Activated CD4-positive, alpha-beta T cell treated with anti-CD3 and anti-CD28 coated beads, Interleukin-2, amount 10 ng/mL, durations not matched to agents 24 days and 14 days (primary cell): ENCODE data around the gene CEP128. TPM values are rescaled to one million over a fixed set of nuclear protein-coding genes. Genes with fewer than 3 reads are reported as not detected.

Experiments used
- DNase-seq: peaks from one replicate; pipeline ENCODE4 v3.0.0; 2022
- H3K27ac Mint-ChIP-seq: one replicate; pipeline ENCODE4 v1.8.0; 2022; ENCODE audit warnings: mild to moderate bottlenecking, mixed read lengths
- H3K27me3 Mint-ChIP-seq: one replicate; pipeline ENCODE4 v1.8.0; 2022; ENCODE audit warnings: mixed read lengths
- H3K36me3 Mint-ChIP-seq: one replicate; pipeline ENCODE4 v1.8.0; 2022; ENCODE audit warnings: low read depth, mild to moderate bottlenecking, mixed read lengths
- H3K4me1 Mint-ChIP-seq: one replicate; pipeline ENCODE4 v1.8.0; 2021; ENCODE audit warnings: mixed read lengths
- H3K4me3 Mint-ChIP-seq: one replicate; pipeline ENCODE4 v1.8.0; 2022; ENCODE audit warnings: mild to moderate bottlenecking, moderate library complexity, mixed read lengths
- H3K9me3 Mint-ChIP-seq: one replicate; pipeline ENCODE4 v1.8.0; 2021; ENCODE audit warnings: mixed read lengths
- intact Hi-C: fragments of 100-400 bp; cut with micrococcal nuclease; formaldehyde crosslinking; loops from one replicate; pipeline ENCODE4 v1.15.1; 2023
- total RNA-seq: library from RNA; stranded (reverse); gene quantifications from 2 replicates; pipeline ENCODE4 v1.2.3, GENCODE V29; 2022

CEP128 gene
- total RNA-seq, 1 donor from 2014 or later, result 20.4 TPM

GRCh38 chr14:80491131-80491530, 450.4 kb downstream of the CEP128 start:
- Mint-ChIP-seq H3K4me3 (no peak overlapping the region), H3K36me3 (no peaks in the 10 kb centered on the region), H3K27me3 (no peaks in the 10 kb centered on the region), H3K9me3 (no peaks in the 10 kb centered on the region), H3K27ac (no peak overlapping the region), H3K4me1 (peaks cover 3% of the 10 kb centered on the region)
- no peak for DNase-seq
- intact Hi-C loops, result no loop called here

- intact Hi-C loops, result no loop called here
- H3K27me3 Mint-ChIP-seq, result no peaks in the 10 kb centered on the region
- DNase-seq, result no peak
- no peak overlapping the region for H3K4me3 Mint-ChIP-seq
- H3K4me1 Mint-ChIP-seq, result peaks cover 3% of the 10 kb centered on the region
- no peak overlapping the region for H3K27ac Mint-ChIP-seq
- no peaks in the 10 kb centered on the region for H3K36me3 Mint-ChIP-seq
- no peaks in the 10 kb centered on the region for H3K9me3 Mint-ChIP-seq
Observed at GRCh38 chr14:80489513-80489912, 452.0 kb downstream of the CEP128 start.

GRCh38 chr14:80485764-80486163, 455.8 kb downstream of the CEP128 start:
- Mint-ChIP-seq H3K27ac (no peak overlapping the region), H3K27me3 (no peaks in the 10 kb centered on the region), H3K36me3 (no peaks in the 10 kb centered on the region), H3K4me1 (no peaks in the 10 kb centered on the region), H3K4me3 (no peak overlapping the region), H3K9me3 (no peaks in the 10 kb centered on the region)
- intact Hi-C loops, result no loop called here
- DNase-seq, result no peak

GRCh38 chr14:80483331-80483730, 458.2 kb downstream of the CEP128 start:
- Mint-ChIP-seq H3K4me3 (no peak overlapping the region), H3K36me3 (no peaks in the 10 kb centered on the region), H3K27me3 (no peaks in the 10 kb centered on the region), H3K4me1 (no peaks in the 10 kb centered on the region), H3K9me3 (no peaks in the 10 kb centered on the region), H3K27ac (no peak overlapping the region)
- intact Hi-C loops, result no loop called here
- DNase-seq, result no peak

GRCh38 chr14:80477388-80478160, 464.0 kb downstream of the CEP128 start:
- Mint-ChIP-seq H3K27me3 (no peaks in the 10 kb centered on the region), H3K4me3 (no peak overlapping the region), H3K4me1 (no peaks in the 10 kb centered on the region), H3K9me3 (peaks cover 13% of the 10 kb centered on the region), H3K36me3 (no peaks in the 10 kb centered on the region), H3K27ac (no peak overlapping the region)
- DNase-seq, result no peak
- intact Hi-C loops, result no loop called here

- Mint-ChIP-seq H3K4me1 (no peaks in the 10 kb centered on the region), H3K4me3 (no peak overlapping the region), H3K27ac (no peak overlapping the region), H3K27me3 (no peaks in the 10 kb centered on the region), H3K36me3 (no peaks in the 10 kb centered on the region), H3K9me3 (peaks cover 20% of the 10 kb centered on the region)
- DNase-seq, result no peak
- intact Hi-C loops, result no loop called here
Observed at GRCh38 chr14:80475074-80475473, 466.5 kb downstream of the CEP128 start.

GRCh38 chr14:80468331-80469122, 473.0 kb downstream of the CEP128 start:
- DNase-seq, result no peak
- Mint-ChIP-seq H3K27me3 (no peaks in the 10 kb centered on the region), H3K36me3 (no peaks in the 10 kb centered on the region), H3K4me3 (no peak overlapping the region), H3K4me1 (no peaks in the 10 kb centered on the region), H3K27ac (no peak overlapping the region), H3K9me3 (peaks cover 7% of the 10 kb centered on the region)
- intact Hi-C loops, result no loop called here

- Mint-ChIP-seq H3K27me3 (no peaks in the 10 kb centered on the region), H3K27ac (no peak overlapping the region), H3K36me3 (no peaks in the 10 kb centered on the region), H3K4me1 (no peaks in the 10 kb centered on the region), H3K9me3 (no peaks in the 10 kb centered on the region), H3K4me3 (no peak overlapping the region)
- intact Hi-C loops, result no loop called here
- no peak for DNase-seq
Observed at GRCh38 chr14:80465546-80466220, 475.9 kb downstream of the CEP128 start.

- Mint-ChIP-seq H3K9me3 (no peaks in the 10 kb centered on the region), H3K27me3 (no peaks in the 10 kb centered on the region)
Observed at GRCh38 chr14:80464531-80465149, 476.9 kb downstream of the CEP128 start.

GRCh38 chr14:80456209-80456608, 485.3 kb downstream of the CEP128 start:
- Mint-ChIP-seq H3K36me3 (no peaks in the 10 kb centered on the region), H3K27me3 (no peaks in the 10 kb centered on the region), H3K4me3 (no peak overlapping the region), H3K27ac (no peak overlapping the region), H3K9me3 (peaks cover 13% of the 10 kb centered on the region), H3K4me1 (no peaks in the 10 kb centered on the region)
- no peak for DNase-seq
- intact Hi-C loops, result no loop called here

More at GRCh38 chr14:80464531-80465149, 476.9 kb downstream of the CEP128 start:
- Mint-ChIP-seq H3K4me1 (no peaks in the 10 kb centered on the region), H3K36me3 (no peaks in the 10 kb centered on the region), H3K4me3 (no peak overlapping the region), H3K27ac (no peak overlapping the region)
- DNase-seq, result no peak
- intact Hi-C loops, result no loop called here

- no peaks in the 10 kb centered on the region for H3K4me1 Mint-ChIP-seq
- H3K4me3 Mint-ChIP-seq, result no peak overlapping the region
- intact Hi-C loops, result no loop called here
- H3K27me3 Mint-ChIP-seq, result no peaks in the 10 kb centered on the region
- no peaks in the 10 kb centered on the region for H3K36me3 Mint-ChIP-seq
- no peak overlapping the region for H3K27ac Mint-ChIP-seq
- no peak for DNase-seq
- peaks cover 16% of the 10 kb centered on the region for H3K9me3 Mint-ChIP-seq
Observed at GRCh38 chr14:80455031-80455430, 486.5 kb downstream of the CEP128 start.

- Mint-ChIP-seq H3K4me1 (no peaks in the 10 kb centered on the region), H3K4me3 (no peak overlapping the region), H3K27ac (no peak overlapping the region), H3K27me3 (no peaks in the 10 kb centered on the region), H3K9me3 (peaks cover 18% of the 10 kb centered on the region), H3K36me3 (no peaks in the 10 kb centered on the region)
- no peak for DNase-seq
- intact Hi-C loops, result no loop called here
Observed at GRCh38 chr14:80448267-80448666, 493.3 kb downstream of the CEP128 start.

GRCh38 chr14:80447392-80447791, 494.1 kb downstream of the CEP128 start:
- Mint-ChIP-seq H3K27ac (no peak overlapping the region), H3K36me3 (no peaks in the 10 kb centered on the region), H3K4me3 (no peak overlapping the region), H3K4me1 (no peaks in the 10 kb centered on the region), H3K27me3 (no peaks in the 10 kb centered on the region), H3K9me3 (peaks cover 17% of the 10 kb centered on the region)
- DNase-seq, result no peak
- intact Hi-C loops, result no loop called here
